SK-N-SH treated with all-trans-retinoic acid at 6 μM for 48 hours (cell line): ENCODE measurements around the gene RFPL2.

Experiments
- ARNTL ChIP-seq: fragments of 450-650 bp; formaldehyde crosslinking; IDR thresholded peaks from 2 replicates; pipeline ENCODE4 v1.5.0; 2020; ENCODE audit warnings: low read depth, mild to moderate bottlenecking, moderate library complexity, borderline replicate concordance
- BACH2 ChIP-seq: fragments of 250-450 bp; sonication (Bioruptor Pico); IDR thresholded peaks from 2 replicates; pipeline ENCODE4 v1.9.0; 2021; ENCODE audit warnings: mild to moderate bottlenecking, borderline replicate concordance
- CSRNP3 ChIP-seq: fragments of 250-450 bp; sonication (Bioruptor Pico); IDR thresholded peaks from 2 replicates; pipeline ENCODE4 v1.5.1; 2021; ENCODE audit warnings: mild to moderate bottlenecking, moderate library complexity
- ESRRG ChIP-seq: fragments of 250-450 bp; sonication (Bioruptor Pico); IDR thresholded peaks from 2 replicates; pipeline ENCODE4 v1.6.1; 2021; ENCODE audit warnings: mild to moderate bottlenecking
- GLIS3 ChIP-seq: fragments of 250-450 bp; sonication (Bioruptor Pico); IDR thresholded peaks from 2 replicates; pipeline ENCODE4 v1.5.0; 2020; ENCODE audit warnings: mild to moderate bottlenecking, moderate library complexity
- OSR1 ChIP-seq: fragments of 250-450 bp; sonication (Bioruptor Pico); IDR thresholded peaks from 2 replicates; pipeline ENCODE4 v1.8.0; 2022; ENCODE audit warnings: moderate library complexity, mild to moderate bottlenecking, inconsistent platforms
- PATZ1 ChIP-seq: fragments of 250-450 bp; sonication (Bioruptor Pico); IDR thresholded peaks from 2 replicates; pipeline ENCODE4 v1.8.0; 2020; ENCODE audit warnings: mild to moderate bottlenecking, moderate library complexity, borderline replicate concordance
- RARB ChIP-seq: fragments of 250-450 bp; sonication (Bioruptor Pico); IDR thresholded peaks from 2 replicates; pipeline ENCODE4 v1.8.0; 2021; ENCODE audit warnings: mild to moderate bottlenecking, moderate library complexity
- TCF4 ChIP-seq: fragments of 250-450 bp; sonication (Bioruptor Pico); IDR thresholded peaks from 2 replicates; pipeline ENCODE4 v1.8.0; 2021; ENCODE audit warnings: mild to moderate bottlenecking, moderate library complexity, borderline replicate concordance
- TSHZ2 ChIP-seq: fragments of 250-450 bp; sonication (Bioruptor Pico); IDR thresholded peaks from 2 replicates; pipeline ENCODE4 v1.5.0; 2020; ENCODE audit warnings: mild to moderate bottlenecking, moderate library complexity
- ZFP3 ChIP-seq: fragments of 250-450 bp; sonication (Bioruptor Pico); IDR thresholded peaks from 2 replicates; pipeline ENCODE4 v1.5.0; 2020; ENCODE audit warnings: mild to moderate bottlenecking, moderate library complexity
- ZFP30 ChIP-seq: fragments of 450-650 bp; formaldehyde crosslinking; IDR thresholded peaks from 2 replicates; pipeline ENCODE4 v1.5.0; 2022; ENCODE audit warnings: mild to moderate bottlenecking, moderate library complexity
- ZNF8 ChIP-seq: fragments of 450-650 bp; formaldehyde crosslinking; IDR thresholded peaks from 2 replicates; pipeline ENCODE4 v1.5.0; 2020; ENCODE audit warnings: mild to moderate bottlenecking, moderate library complexity
- TF ChIP-seq, protein P1 (sequence below): fragments of 250-450 bp; sonication (Bioruptor Pico); IDR thresholded peaks from 2 replicates; pipeline ENCODE4 v1.5.1; 2020; ENCODE audit warnings: low read depth, mild to moderate bottlenecking, moderate library complexity

DNA sequence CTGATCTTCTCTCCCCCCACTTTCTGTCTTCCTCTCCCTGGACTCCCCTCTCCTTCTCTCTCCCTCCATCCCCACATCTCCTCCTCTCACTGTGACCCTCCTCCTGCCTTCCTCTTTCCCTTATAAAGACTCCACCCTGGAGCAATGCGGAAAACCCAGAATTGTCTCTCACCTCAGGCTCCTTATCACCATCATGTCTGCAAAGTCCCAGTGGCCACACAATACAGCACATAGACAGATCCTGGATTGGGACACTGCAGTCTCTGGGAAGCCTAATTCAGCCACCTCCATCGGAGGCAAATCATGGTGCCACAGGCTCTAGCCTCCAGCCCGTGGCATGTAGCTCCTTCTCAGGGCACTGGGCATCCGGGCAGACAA lies 2.7 kb downstream of the RFPL2 start:
- TF ChIP-seq, protein P1, sequence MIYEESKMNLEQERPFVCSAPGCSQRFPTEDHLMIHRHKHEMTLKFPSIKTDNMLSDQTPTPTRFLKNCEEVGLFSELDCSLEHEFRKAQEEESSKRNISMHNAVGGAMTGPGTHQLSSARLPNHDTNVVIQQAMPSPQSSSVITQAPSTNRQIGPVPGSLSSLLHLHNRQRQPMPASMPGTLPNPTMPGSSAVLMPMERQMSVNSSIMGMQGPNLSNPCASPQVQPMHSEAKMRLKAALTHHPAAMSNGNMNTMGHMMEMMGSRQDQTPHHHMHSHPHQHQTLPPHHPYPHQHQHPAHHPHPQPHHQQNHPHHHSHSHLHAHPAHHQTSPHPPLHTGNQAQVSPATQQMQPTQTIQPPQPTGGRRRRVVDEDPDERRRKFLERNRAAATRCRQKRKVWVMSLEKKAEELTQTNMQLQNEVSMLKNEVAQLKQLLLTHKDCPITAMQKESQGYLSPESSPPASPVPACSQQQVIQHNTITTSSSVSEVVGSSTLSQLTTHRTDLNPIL (CRISPR knock-in tag), result no peak
- no peak for TF ChIP-seq BACH2 (CRISPR knock-in tag)
- TF ChIP-seq GLIS3, result no peak
- no peak for TF ChIP-seq CSRNP3 (CRISPR knock-in tag)
- TF ChIP-seq RARB (CRISPR knock-in tag), result no peak
- TF ChIP-seq ESRRG (CRISPR knock-in tag), result no peak
- no peak for TF ChIP-seq ZFP3 (CRISPR knock-in tag)
- TF ChIP-seq ZFP30 (CRISPR knock-in tag), result no peak
- no peak for TF ChIP-seq TCF4
- no peak for TF ChIP-seq OSR1 (CRISPR knock-in tag)
- no peak for TF ChIP-seq TSHZ2
- no peak for TF ChIP-seq ZNF8 (CRISPR knock-in tag)
- TF ChIP-seq PATZ1 (CRISPR knock-in tag), result no peak
- TF ChIP-seq ARNTL (CRISPR knock-in tag), result no peak
